ENCODE results near the gene MYOD1. TPM values are rescaled to one million over a fixed set of nuclear protein-coding genes. Genes with fewer than 3 reads are reported as not detected.

MYOD1 gene
- total RNA-seq, 1 experiment from 2014 or later = not detected

DNA sequence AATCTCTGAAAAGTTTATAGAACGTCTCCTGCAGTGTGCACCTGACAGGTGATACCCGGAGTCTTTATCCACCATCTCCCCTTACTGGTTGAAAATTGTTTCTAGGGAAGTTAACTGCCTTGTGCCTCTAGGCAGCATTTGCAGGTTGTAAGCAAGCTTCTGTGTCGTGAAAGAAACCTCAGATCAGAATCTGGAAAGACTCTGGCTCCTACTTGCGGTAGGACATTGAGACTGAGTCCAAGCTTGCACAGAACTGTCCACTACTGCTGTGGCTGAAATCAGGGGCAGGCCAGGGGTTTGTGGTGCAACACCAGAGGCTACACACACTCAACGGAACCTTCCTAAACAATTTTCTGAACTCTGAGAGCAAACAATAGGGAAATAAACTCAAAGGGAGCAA is 34.8 kb upstream of the MYOD1 start (continued):
- no peak for TF ChIP-seq JUND (IDR thresholded peaks at IDR 0.05)
- TF ChIP-seq, protein P1, sequence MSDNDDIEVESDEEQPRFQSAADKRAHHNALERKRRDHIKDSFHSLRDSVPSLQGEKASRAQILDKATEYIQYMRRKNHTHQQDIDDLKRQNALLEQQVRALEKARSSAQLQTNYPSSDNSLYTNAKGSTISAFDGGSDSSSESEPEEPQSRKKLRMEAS (IDR thresholded peaks at IDR 0.05) = no peak
- TF ChIP-seq, protein P2, sequence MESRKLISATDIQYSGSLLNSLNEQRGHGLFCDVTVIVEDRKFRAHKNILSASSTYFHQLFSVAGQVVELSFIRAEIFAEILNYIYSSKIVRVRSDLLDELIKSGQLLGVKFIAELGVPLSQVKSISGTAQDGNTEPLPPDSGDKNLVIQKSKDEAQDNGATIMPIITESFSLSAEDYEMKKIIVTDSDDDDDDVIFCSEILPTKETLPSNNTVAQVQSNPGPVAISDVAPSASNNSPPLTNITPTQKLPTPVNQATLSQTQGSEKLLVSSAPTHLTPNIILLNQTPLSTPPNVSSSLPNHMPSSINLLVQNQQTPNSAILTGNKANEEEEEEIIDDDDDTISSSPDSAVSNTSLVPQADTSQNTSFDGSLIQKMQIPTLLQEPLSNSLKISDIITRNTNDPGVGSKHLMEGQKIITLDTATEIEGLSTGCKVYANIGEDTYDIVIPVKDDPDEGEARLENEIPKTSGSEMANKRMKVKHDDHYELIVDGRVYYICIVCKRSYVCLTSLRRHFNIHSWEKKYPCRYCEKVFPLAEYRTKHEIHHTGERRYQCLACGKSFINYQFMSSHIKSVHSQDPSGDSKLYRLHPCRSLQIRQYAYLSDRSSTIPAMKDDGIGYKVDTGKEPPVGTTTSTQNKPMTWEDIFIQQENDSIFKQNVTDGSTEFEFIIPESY (IDR thresholded peaks at IDR 0.05; ENCODE audit: extremely low read depth, insufficient replicate concordance, low read length) = no peak

DNA sequence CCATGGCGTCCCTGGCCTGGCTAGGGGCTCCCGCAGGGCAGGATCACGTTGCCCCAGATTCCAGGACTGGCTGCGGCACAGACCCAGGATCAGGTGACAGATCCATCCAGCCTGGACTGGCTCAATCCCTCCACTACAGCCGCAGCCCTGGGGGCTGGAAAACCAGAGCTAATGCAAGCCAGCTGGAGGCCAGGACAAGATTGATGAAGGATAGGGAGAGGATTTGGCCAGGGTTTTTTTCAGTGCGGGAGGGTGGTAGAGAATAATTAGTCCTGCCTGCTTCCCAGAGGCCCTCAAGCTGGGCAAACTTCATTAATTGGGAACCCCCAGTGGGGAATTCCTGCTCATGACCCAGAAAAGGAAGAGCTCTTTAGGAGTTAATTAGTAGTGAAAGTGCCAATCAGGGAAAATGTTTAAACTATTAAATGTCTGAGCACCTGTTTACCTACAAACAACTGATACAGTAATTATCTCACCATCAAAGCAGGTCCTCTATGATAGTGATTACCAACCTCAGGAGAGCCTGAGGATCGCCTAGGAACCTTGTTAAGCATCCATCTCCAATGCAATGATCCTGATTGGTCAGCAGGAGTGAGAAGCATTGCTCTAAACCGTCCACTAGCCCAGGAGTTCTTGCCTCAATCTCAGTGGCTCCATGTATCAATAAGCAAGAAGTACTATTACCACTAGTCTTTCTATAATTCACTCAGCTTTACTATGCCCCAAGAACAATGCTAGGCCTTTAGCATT is 33.0 kb upstream of the MYOD1 start:
- BruUV-seq (replicated peaks) = no TSS peak
- ATAC-seq = no peak

More for the DNA sequence above, 33.0 kb upstream of the MYOD1 start:
- H3K27ac ChIP-seq (ENCODE audit: low read depth, low read length) = no peak overlapping the region
- H3K27me3 ChIP-seq (ENCODE audit: insufficient read depth, low read length) = no peaks in the 10 kb centered on the region
- ChIA-PET RAD21 (ENCODE audit: low non-redundant PET in 1 of 2, low total read pairs in 2 of 2, uncharacterized antibody in 2 of 2, unreplicated experiment in 2 of 2) (no interaction called here), CTCF (no interaction called here), POLR2A (no interaction called here)
- H3K36me3 ChIP-seq (ENCODE audit: control insufficient read depth in 1 of 2, insufficient read depth in 2 of 2, low read length in 2 of 2) = no peaks in the 10 kb centered on the region
- H3K9me3 ChIP-seq (ENCODE audit: control insufficient read depth in 1 of 2, insufficient read depth in 1 of 2, low read depth in 1 of 2, low read length in 2 of 2) = no peaks in the 10 kb centered on the region
- TF ChIP-seq, protein P3, sequence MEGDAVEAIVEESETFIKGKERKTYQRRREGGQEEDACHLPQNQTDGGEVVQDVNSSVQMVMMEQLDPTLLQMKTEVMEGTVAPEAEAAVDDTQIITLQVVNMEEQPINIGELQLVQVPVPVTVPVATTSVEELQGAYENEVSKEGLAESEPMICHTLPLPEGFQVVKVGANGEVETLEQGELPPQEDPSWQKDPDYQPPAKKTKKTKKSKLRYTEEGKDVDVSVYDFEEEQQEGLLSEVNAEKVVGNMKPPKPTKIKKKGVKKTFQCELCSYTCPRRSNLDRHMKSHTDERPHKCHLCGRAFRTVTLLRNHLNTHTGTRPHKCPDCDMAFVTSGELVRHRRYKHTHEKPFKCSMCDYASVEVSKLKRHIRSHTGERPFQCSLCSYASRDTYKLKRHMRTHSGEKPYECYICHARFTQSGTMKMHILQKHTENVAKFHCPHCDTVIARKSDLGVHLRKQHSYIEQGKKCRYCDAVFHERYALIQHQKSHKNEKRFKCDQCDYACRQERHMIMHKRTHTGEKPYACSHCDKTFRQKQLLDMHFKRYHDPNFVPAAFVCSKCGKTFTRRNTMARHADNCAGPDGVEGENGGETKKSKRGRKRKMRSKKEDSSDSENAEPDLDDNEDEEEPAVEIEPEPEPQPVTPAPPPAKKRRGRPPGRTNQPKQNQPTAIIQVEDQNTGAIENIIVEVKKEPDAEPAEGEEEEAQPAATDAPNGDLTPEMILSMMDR (IDR thresholded peaks at IDR 0.05 in 2 of 3, conservative IDR thresholded peaks at IDR 0.05 in 1 of 3; ENCODE audit: borderline replicate concordance in 1 of 3, insufficient read depth in 1 of 3, low read depth in 2 of 3, low read length in 2 of 3) = no peak
- TF ChIP-seq SRF (IDR thresholded peaks at IDR 0.05; ENCODE audit: low read depth) (no peak), JUND (IDR thresholded peaks at IDR 0.05) (no peak), ZNF274 (IDR thresholded peaks at IDR 0.05; ENCODE audit: low read depth, low read length) (no peak), FOSL1 (IDR thresholded peaks at IDR 0.05; ENCODE audit: low read depth) (no peak), YY1 (IDR thresholded peaks at IDR 0.05; ENCODE audit: extremely low read depth, insufficient replicate concordance, low read depth, low read length) (no peak), POLR2AphosphoS5 (IDR thresholded peaks at IDR 0.05; ENCODE audit: low read depth, low read length) (no peak), CBX3 (IDR thresholded peaks at IDR 0.05; ENCODE audit: low read depth) (no peak)
- TF ChIP-seq, protein P4, sequence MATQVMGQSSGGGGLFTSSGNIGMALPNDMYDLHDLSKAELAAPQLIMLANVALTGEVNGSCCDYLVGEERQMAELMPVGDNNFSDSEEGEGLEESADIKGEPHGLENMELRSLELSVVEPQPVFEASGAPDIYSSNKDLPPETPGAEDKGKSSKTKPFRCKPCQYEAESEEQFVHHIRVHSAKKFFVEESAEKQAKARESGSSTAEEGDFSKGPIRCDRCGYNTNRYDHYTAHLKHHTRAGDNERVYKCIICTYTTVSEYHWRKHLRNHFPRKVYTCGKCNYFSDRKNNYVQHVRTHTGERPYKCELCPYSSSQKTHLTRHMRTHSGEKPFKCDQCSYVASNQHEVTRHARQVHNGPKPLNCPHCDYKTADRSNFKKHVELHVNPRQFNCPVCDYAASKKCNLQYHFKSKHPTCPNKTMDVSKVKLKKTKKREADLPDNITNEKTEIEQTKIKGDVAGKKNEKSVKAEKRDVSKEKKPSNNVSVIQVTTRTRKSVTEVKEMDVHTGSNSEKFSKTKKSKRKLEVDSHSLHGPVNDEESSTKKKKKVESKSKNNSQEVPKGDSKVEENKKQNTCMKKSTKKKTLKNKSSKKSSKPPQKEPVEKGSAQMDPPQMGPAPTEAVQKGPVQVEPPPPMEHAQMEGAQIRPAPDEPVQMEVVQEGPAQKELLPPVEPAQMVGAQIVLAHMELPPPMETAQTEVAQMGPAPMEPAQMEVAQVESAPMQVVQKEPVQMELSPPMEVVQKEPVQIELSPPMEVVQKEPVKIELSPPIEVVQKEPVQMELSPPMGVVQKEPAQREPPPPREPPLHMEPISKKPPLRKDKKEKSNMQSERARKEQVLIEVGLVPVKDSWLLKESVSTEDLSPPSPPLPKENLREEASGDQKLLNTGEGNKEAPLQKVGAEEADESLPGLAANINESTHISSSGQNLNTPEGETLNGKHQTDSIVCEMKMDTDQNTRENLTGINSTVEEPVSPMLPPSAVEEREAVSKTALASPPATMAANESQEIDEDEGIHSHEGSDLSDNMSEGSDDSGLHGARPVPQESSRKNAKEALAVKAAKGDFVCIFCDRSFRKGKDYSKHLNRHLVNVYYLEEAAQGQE (IDR thresholded peaks at IDR 0.05; ENCODE audit: low read depth) = no peak
- TF ChIP-seq, protein P1 (IDR thresholded peaks at IDR 0.05) = no peak
- TF ChIP-seq, protein P2 (IDR thresholded peaks at IDR 0.05; ENCODE audit: extremely low read depth, insufficient replicate concordance, low read length) = no peak
- H3K79me2 ChIP-seq (ENCODE audit: insufficient read depth, low read length) = no peaks in the 10 kb centered on the region
- no peak overlapping the region for H3K9ac ChIP-seq (ENCODE audit: low read length)
- no peaks in the 10 kb centered on the region for H3K9me2 ChIP-seq (ENCODE audit: insufficient read depth)
- no peak for DNase-seq (ENCODE audit: low read depth, low spot score)
- no peaks in the 10 kb centered on the region for H4K20me1 ChIP-seq (ENCODE audit: insufficient read depth)
- H3K4me2 ChIP-seq (ENCODE audit: low read length) = no peak overlapping the region
- no peak overlapping the region for H2AFZ ChIP-seq (ENCODE audit: low read depth, low read length, poor library complexity, severe bottlenecking)
- intact Hi-C loops (cut with micrococcal nuclease) = no loop called here
- peaks cover 11 to 20% of the 10 kb centered on the region in 2 experiments for H3K4me1 ChIP-seq (ENCODE audit: control insufficient read depth in 1 of 2, insufficient read depth in 2 of 2, low read length in 2 of 2)
- no peak overlapping the region for H3K4me3 ChIP-seq (replicated peaks in 1 of 2; ENCODE audit: low read depth in 1 of 2, low read length in 2 of 2)
